Rectal smooth muscle tissue (tissue), 1 donor: ENCODE data around the gene BCAN.

Experiments
- H3K27ac ChIP-seq: one replicate; pipeline ENCODE4 v1.7.0; 2013; ENCODE audit warnings: low read depth, low read length, inconsistent platforms
- H3K27me3 ChIP-seq: one replicate; pipeline ENCODE4 v1.7.0; 2013; ENCODE audit warnings: low read length; ENCODE audit not compliant: control insufficient read depth, insufficient read depth
- H3K36me3 ChIP-seq: one replicate; pipeline ENCODE4 v1.7.0; 2013; ENCODE audit warnings: low read length; ENCODE audit not compliant: control insufficient read depth, insufficient read depth
- H3K4me1 ChIP-seq: one replicate; pipeline ENCODE4 v1.7.0; 2013; ENCODE audit warnings: low read length; ENCODE audit not compliant: control insufficient read depth, insufficient read depth
- H3K4me3 ChIP-seq: one replicate; pipeline ENCODE4 v1.7.0; 2013; ENCODE audit warnings: low read length
- H3K9ac ChIP-seq: one replicate; pipeline ENCODE4 v1.7.0; 2013; ENCODE audit warnings: low read length

Gene BCAN

GRCh38 chr1:156707417-156708217 is 65.7 kb downstream of the BCAN start:
- Histone ChIP-seq H3K36me3 (no peaks in the 10 kb centered on the region), H3K27me3 (peaks cover 15% of the 10 kb centered on the region), H3K4me3 (no peak overlapping the region), H3K4me1 (peaks cover 44% of the 10 kb centered on the region), H3K9ac (no peak overlapping the region), H3K27ac (peak overlapping the region; percentile 86)

- no peak overlapping the region for H3K4me3 ChIP-seq
- H3K36me3 ChIP-seq, result no peaks in the 10 kb centered on the region
- H3K27ac ChIP-seq, result peak overlapping the region; percentile 52
- peaks cover 46% of the 10 kb centered on the region for H3K4me1 ChIP-seq
- peaks cover 11% of the 10 kb centered on the region for H3K27me3 ChIP-seq
- H3K9ac ChIP-seq, result no peak overlapping the region
These were observed 66.3 kb downstream of the BCAN start for GRCh38 chr1:156708218-156708661.

- Histone ChIP-seq H3K4me3 (no peak overlapping the region), H3K4me1 (peaks cover 43% of the 10 kb centered on the region), H3K9ac (no peak overlapping the region), H3K27ac (peak overlapping the region; percentile 72), H3K36me3 (no peaks in the 10 kb centered on the region), H3K27me3 (peaks cover 5% of the 10 kb centered on the region)
These were observed 67.1 kb downstream of the BCAN start for GRCh38 chr1:156709031-156709430.
